GM12878 (cell line): ENCODE data around the gene CEP120.

Experiments used
- ATF2 ChIP-seq: IDR thresholded peaks from 2 replicates; pipeline ENCODE4 v1.6.1; 2012; ENCODE audit warnings: low read length, inconsistent platforms
- BRCA1 ChIP-seq: IDR thresholded peaks from 2 replicates; pipeline ENCODE4 v1.6.1; 2011; ENCODE audit warnings: low read depth, low read length, improper control_type of control experiment
- E2F8 ChIP-seq: fragments of 450-650 bp; IDR thresholded peaks from 2 replicates; pipeline ENCODE4 v1.6.1; 2018; ENCODE audit warnings: mild to moderate bottlenecking, low read depth, moderate library complexity; ENCODE audit not compliant: partially characterized antibody
- EZH2 ChIP-seq: IDR thresholded peaks from 2 replicates; pipeline ENCODE4 v1.6.1; 2012; ENCODE audit warnings: low read depth, mild to moderate bottlenecking, control low read depth, inconsistent platforms, low read length, borderline replicate concordance; ENCODE audit not compliant: control insufficient read depth
- POLR2A ChIP-seq: IDR thresholded peaks from 2 replicates; pipeline ENCODE4 v1.6.1; 2011; ENCODE audit warnings: low read depth, mild to moderate bottlenecking, low read length
- POLR2AphosphoS5 ChIP-seq: IDR thresholded peaks from 2 replicates; pipeline ENCODE4 v1.6.1; 2011; ENCODE audit warnings: mild to moderate bottlenecking, low read length, inconsistent platforms
- TCF3 ChIP-seq: IDR thresholded peaks from 2 replicates; pipeline ENCODE4 v1.6.1; 2012; ENCODE audit warnings: low read depth, mild to moderate bottlenecking, low read length, borderline replicate concordance; ENCODE audit not compliant: insufficient read depth

GRCh38 chr5:123454259-123454911, 31.2 kb upstream of the CEP120 start:
- no peak for TF ChIP-seq POLR2AphosphoS5
- no peak for TF ChIP-seq BRCA1
- TF ChIP-seq TCF3: no peak
- no peak for TF ChIP-seq POLR2A
- no peak for TF ChIP-seq E2F8
- TF ChIP-seq EZH2: no peak
- no peak for TF ChIP-seq ATF2
